ENCODE measurements around the gene NPAS1.

GRCh38 chr19:47067215-47067847 is 47.7 kb downstream of the NPAS1 start:
- no peak for TF ChIP-seq ZNF274 (IDR thresholded peaks at IDR 0.05; ENCODE audit: low read depth, low read length)
- TF ChIP-seq CTCF (IDR thresholded peaks at IDR 0.05 in 2 of 3, conservative IDR thresholded peaks at IDR 0.05 in 1 of 3; ENCODE audit: borderline replicate concordance in 1 of 3, insufficient read depth in 1 of 3, low read depth in 2 of 3, low read length in 2 of 3): no peak
- no peak for TF ChIP-seq POLR2A (IDR thresholded peaks at IDR 0.05; ENCODE audit: borderline replicate concordance, extremely low read depth, insufficient read depth, insufficient read length)
- no peak for TF ChIP-seq RAD21 (IDR thresholded peaks at IDR 0.05; ENCODE audit: low read depth)
- TF ChIP-seq SIN3A (IDR thresholded peaks at IDR 0.05; ENCODE audit: low read depth): no peak
- TF ChIP-seq REST (IDR thresholded peaks at IDR 0.05; ENCODE audit: low read depth): no peak
- no peak for TF ChIP-seq ELF1 (IDR thresholded peaks at IDR 0.05; ENCODE audit: borderline replicate concordance, low read depth)
- TF ChIP-seq YY1 (IDR thresholded peaks at IDR 0.05; ENCODE audit: extremely low read depth, insufficient replicate concordance, low read depth, low read length): no peak
- no peak for TF ChIP-seq POLR2AphosphoS5 (IDR thresholded peaks at IDR 0.05; ENCODE audit: low read depth, low read length)
- no peak for TF ChIP-seq EZH2phosphoT487 (IDR thresholded peaks at IDR 0.05; ENCODE audit: borderline replicate concordance)
- TF ChIP-seq EZH2 (IDR thresholded peaks at IDR 0.05): no peak
- no peak for TF ChIP-seq SRF (IDR thresholded peaks at IDR 0.05; ENCODE audit: low read depth)
